HL-60 (cell line): ENCODE data around the gene OR1E1.
"Not testable (repeated sequence)": the region's sequence is repeated elsewhere in the genome, so short reads cannot be mapped to it uniquely, and the experiment has no call there.

Experiments
- DNase-seq, 2 experiments: peaks; one replicate each; pipeline ENCODE4 v3.0.0-alpha.2; 2010 to 2020; ENCODE audit warnings: low read depth in 1 of 2, low spot score in 1 of 2
- H3K27ac ChIP-seq: fragments of 250-450 bp; sonication (Bioruptor Pico); replicated peaks from 2 replicates; pipeline ENCODE4 v1.5.1; 2020; ENCODE audit warnings: mild to moderate bottlenecking, moderate library complexity
- H3K27me3 ChIP-seq: fragments of 250-450 bp; sonication (Bioruptor Pico); 2 replicates; pipeline ENCODE4 v1.5.1; 2021; ENCODE audit warnings: mild to moderate bottlenecking, moderate library complexity; ENCODE audit not compliant: insufficient read depth, poor library complexity, severe bottlenecking
- H3K4me3 ChIP-seq: replicated peaks from 2 replicates; pipeline ENCODE4 v1.5.1; 2011; ENCODE audit warnings: mild to moderate bottlenecking, control low read depth, low read length; ENCODE audit not compliant: insufficient read depth
- CTCF ChIP-seq: IDR thresholded peaks from one replicate; pipeline ENCODE4 v1.5.1; 2011; ENCODE audit warnings: low read length, control low read depth, inconsistent platforms; ENCODE audit not compliant: insufficient read depth
- GABPA ChIP-seq: IDR thresholded peaks from 2 replicates; pipeline ENCODE4 v1.6.1; 2012; ENCODE audit warnings: low read depth
- POLR2AphosphoS5 ChIP-seq: IDR thresholded peaks from 2 replicates; pipeline ENCODE4 v1.6.1; 2012; ENCODE audit warnings: low read depth
- REST ChIP-seq: IDR thresholded peaks from 2 replicates; pipeline ENCODE4 v1.6.1; 2012; ENCODE audit warnings: low read depth; ENCODE audit not compliant: insufficient replicate concordance
- SPI1 ChIP-seq: IDR thresholded peaks from 2 replicates; pipeline ENCODE4 v1.6.1; 2012; ENCODE audit warnings: low read depth, mild to moderate bottlenecking, borderline replicate concordance

OR1E1 gene

GRCh38 chr17:3415610-3416009 is 17.4 kb upstream of the OR1E1 start:
- no peak for TF ChIP-seq SPI1
- no peak for TF ChIP-seq CTCF
- no peak for TF ChIP-seq GABPA
- TF ChIP-seq POLR2AphosphoS5 = no peak
- no peak for TF ChIP-seq REST
- Histone ChIP-seq H3K4me3 (no peak overlapping the region), H3K27ac (no peak overlapping the region), H3K27me3 (no peaks in the 10 kb centered on the region)
- no peak for DNase-seq

GRCh38 chr17:3412216-3412615 is 14.0 kb upstream of the OR1E1 start:
- H3K27me3 ChIP-seq, H3K4me3 ChIP-seq, H3K27ac ChIP-seq, DNase-seq: not testable (repeated sequence)

GRCh38 chr17:3411070-3411469 is 12.9 kb upstream of the OR1E1 start, which contains the start of gene OR3A3:
Gene OR3A3 (plus strand): TSS chr17:3411370.
- TF ChIP-seq GABPA (no peak), SPI1 (no peak), POLR2AphosphoS5 (no peak), CTCF (no peak), REST (no peak)
- no peak for DNase-seq
- Histone ChIP-seq H3K27ac (no peak within 1 kb of the TSS), H3K27me3 (no peaks in the 10 kb centered on the region), H3K4me3 (no peak within 1 kb of the TSS)

- H3K27ac ChIP-seq, DNase-seq, H3K4me3 ChIP-seq: not testable (repeated sequence)
These were observed 5.6 kb upstream of the OR1E1 start for GRCh38 chr17:3403856-3404255.

GRCh38 chr17:3401786-3402185 is 3.6 kb upstream of the OR1E1 start:
- H3K4me3 ChIP-seq = no peak overlapping the region
- H3K27me3 ChIP-seq = no peaks in the 10 kb centered on the region
- no peak for TF ChIP-seq REST
- no peak for TF ChIP-seq GABPA
- no peak for TF ChIP-seq SPI1
- no peak for TF ChIP-seq CTCF
- TF ChIP-seq POLR2AphosphoS5 = no peak
- H3K27ac ChIP-seq = no peak overlapping the region
- DNase-seq = no peak

More at GRCh38 chr17:3403856-3404255, 5.6 kb upstream of the OR1E1 start:
- not testable (repeated sequence) for H3K27me3 ChIP-seq
